ENCODE results near the gene EPOP. TPM values are rescaled to one million over a fixed set of nuclear protein-coding genes. Genes with fewer than 3 reads are reported as not detected.
"Not testable (repeated sequence)": the region's sequence is repeated elsewhere in the genome, so short reads cannot be mapped to it uniquely, and the experiment has no call there.

EPOP gene
- total and polyA plus RNA-seq, 2 donors (not counting 3 experiments of a cell fraction or from before 2014, with no cell fraction given), result 0.43 to 2.9 TPM

DNA sequence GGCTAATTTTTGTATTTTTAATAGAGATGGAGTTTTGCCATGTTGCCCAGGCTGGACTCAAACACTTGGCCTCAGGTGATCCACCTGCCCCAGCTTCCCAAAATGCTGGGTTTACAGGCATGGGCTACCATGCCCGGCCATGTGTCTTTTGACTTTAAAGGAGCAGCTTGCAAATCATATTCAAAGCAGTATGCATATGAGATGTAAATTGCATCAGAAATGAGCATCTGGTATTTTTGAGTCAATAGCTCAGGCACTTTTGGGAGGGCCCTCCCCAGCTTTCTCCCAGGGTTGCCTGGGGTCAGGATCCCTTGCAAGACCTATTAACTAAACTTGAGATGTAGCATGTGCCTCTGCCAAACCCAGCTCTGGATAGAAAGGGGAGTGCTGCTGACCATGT, 21.5 kb downstream of the EPOP start:
- Histone ChIP-seq H3K4me1 (ENCODE audit: control insufficient read depth, extremely low read depth, insufficient read depth, low read length) (no peaks in the 10 kb centered on the region), H4K20me1 (replicated peaks; ENCODE audit: control insufficient read depth, extremely low read depth, insufficient read depth, low read length) (no peaks in the 10 kb centered on the region), H3K4me2 (ENCODE audit: insufficient read depth, low read length) (no peak overlapping the region), H2AFZ (ENCODE audit: low read depth, low read length) (no peak overlapping the region), H3K27ac (ENCODE audit: insufficient read depth, low read depth, low read length) (no peak overlapping the region), H3K27me3 (ENCODE audit: control insufficient read depth in 2 of 2, insufficient read depth in 2 of 2, low read length in 2 of 2) (peaks cover 7 to 8% of the 10 kb centered on the region in 2 experiments), H3K9me1 (replicated peaks; ENCODE audit: control insufficient read depth, extremely low read depth, insufficient read depth, low read length) (no peaks in the 10 kb centered on the region), H3K9me3 (replicated peaks; ENCODE audit: control insufficient read depth, insufficient read depth, low read length) (no peaks in the 10 kb centered on the region), H3K79me2 (ENCODE audit: control insufficient read depth, insufficient read depth, low read length) (no peaks in the 10 kb centered on the region), H3K36me3 (ENCODE audit: control insufficient read depth in 2 of 2, extremely low read depth in 1 of 2, insufficient read depth in 2 of 2, low read length in 2 of 2) (no peaks in the 10 kb centered on the region), H3K9ac (replicated peaks; ENCODE audit: extremely low read depth, insufficient read depth, low read length) (no peak overlapping the region), H3K4me3 (replicated peaks in 1 of 3; ENCODE audit: insufficient read depth in 1 of 3, low read depth in 1 of 3, low read length in 3 of 3) (no peak overlapping the region)
- BruUV-seq (replicated peaks), result no TSS peak
- intact Hi-C loops (cut with micrococcal nuclease), result no loop called here
- DNase-seq (ENCODE audit: low read depth, low spot score) (no peak), FAIRE-seq (no peak)
- dilution Hi-C loops (cut with MboI; ENCODE audit: extremely low pct_ligation_motif_present, low sequenced_read_pairs), result no loop called here
- POLR2A ChIA-PET, result no interaction called here
- TF ChIP-seq, protein P1, sequence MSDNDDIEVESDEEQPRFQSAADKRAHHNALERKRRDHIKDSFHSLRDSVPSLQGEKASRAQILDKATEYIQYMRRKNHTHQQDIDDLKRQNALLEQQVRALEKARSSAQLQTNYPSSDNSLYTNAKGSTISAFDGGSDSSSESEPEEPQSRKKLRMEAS (IDR thresholded peaks at IDR 0.05; ENCODE audit: insufficient read depth, insufficient read length), result no peak
- TF ChIP-seq CTCF (IDR thresholded peaks at IDR 0.05; ENCODE audit: extremely low read depth in 1 of 2, insufficient read depth in 1 of 2, low read depth in 1 of 2, low read length in 2 of 2), result no peak
- no peak for TF ChIP-seq EZH2 (IDR thresholded peaks at IDR 0.05; ENCODE audit: borderline replicate concordance, low read depth, low read length, severe bottlenecking)
- CTCF ChIA-PET, result interaction anchor here (0.7 to 5.1 kb wide), 5 partner anchors 9 to 95 kb away, joined by 3 to 41 read pairs (median 4); no protein-coding TSS in a partner anchor

GRCh38 chr17:38650653-38651173, 24.0 kb downstream of the EPOP start:
- POLR2A ChIA-PET; H3K27me3 ChIP-seq (ENCODE audit: control insufficient read depth in 2 of 2, insufficient read depth in 2 of 2, low read length in 2 of 2); H3K36me3 ChIP-seq (ENCODE audit: control insufficient read depth in 2 of 2, extremely low read depth in 1 of 2, insufficient read depth in 2 of 2, low read length in 2 of 2); H4K20me1 ChIP-seq (replicated peaks; ENCODE audit: control insufficient read depth, extremely low read depth, insufficient read depth, low read length); FAIRE-seq; H3K4me2 ChIP-seq (ENCODE audit: insufficient read depth, low read length); H3K9me3 ChIP-seq (replicated peaks; ENCODE audit: control insufficient read depth, insufficient read depth, low read length); DNase-seq (ENCODE audit: low read depth, low spot score); intact Hi-C loops (cut with micrococcal nuclease); H3K79me2 ChIP-seq (ENCODE audit: control insufficient read depth, insufficient read depth, low read length); BruUV-seq (replicated peaks); H3K9ac ChIP-seq (replicated peaks; ENCODE audit: extremely low read depth, insufficient read depth, low read length); H2AFZ ChIP-seq (ENCODE audit: low read depth, low read length); dilution Hi-C loops (cut with MboI; ENCODE audit: extremely low pct_ligation_motif_present, low sequenced_read_pairs); H3K4me1 ChIP-seq (ENCODE audit: control insufficient read depth, extremely low read depth, insufficient read depth, low read length); H3K9me1 ChIP-seq (replicated peaks; ENCODE audit: control insufficient read depth, extremely low read depth, insufficient read depth, low read length); H3K27ac ChIP-seq (ENCODE audit: insufficient read depth, low read depth, low read length); H3K4me3 ChIP-seq (replicated peaks in 1 of 3; ENCODE audit: insufficient read depth in 1 of 3, low read depth in 1 of 3, low read length in 3 of 3): not testable (repeated sequence)
- CTCF ChIA-PET, result interaction anchor here (1.0 to 5.1 kb wide), 5 partner anchors 11 to 93 kb away, joined by 3 to 41 read pairs (median 5); no protein-coding TSS in a partner anchor

Data from endothelial cell of umbilical vein (primary cell).